Hematopoietic multipotent progenitor cell treated with erythropoietin and hydrocortisone succinate and interleukin-3 and kit ligand, for 4 days (in vitro differentiated cells): ENCODE measurements around the gene SOCS3.
A peak's percentile ranks its signal among the peaks of the same experiment; 100 is the strongest.

Source experiments
- DNase-seq: peaks from one replicate; pipeline ENCODE4 v3.0.0-alpha.2; 2015

The SOCS3 gene

DNA sequence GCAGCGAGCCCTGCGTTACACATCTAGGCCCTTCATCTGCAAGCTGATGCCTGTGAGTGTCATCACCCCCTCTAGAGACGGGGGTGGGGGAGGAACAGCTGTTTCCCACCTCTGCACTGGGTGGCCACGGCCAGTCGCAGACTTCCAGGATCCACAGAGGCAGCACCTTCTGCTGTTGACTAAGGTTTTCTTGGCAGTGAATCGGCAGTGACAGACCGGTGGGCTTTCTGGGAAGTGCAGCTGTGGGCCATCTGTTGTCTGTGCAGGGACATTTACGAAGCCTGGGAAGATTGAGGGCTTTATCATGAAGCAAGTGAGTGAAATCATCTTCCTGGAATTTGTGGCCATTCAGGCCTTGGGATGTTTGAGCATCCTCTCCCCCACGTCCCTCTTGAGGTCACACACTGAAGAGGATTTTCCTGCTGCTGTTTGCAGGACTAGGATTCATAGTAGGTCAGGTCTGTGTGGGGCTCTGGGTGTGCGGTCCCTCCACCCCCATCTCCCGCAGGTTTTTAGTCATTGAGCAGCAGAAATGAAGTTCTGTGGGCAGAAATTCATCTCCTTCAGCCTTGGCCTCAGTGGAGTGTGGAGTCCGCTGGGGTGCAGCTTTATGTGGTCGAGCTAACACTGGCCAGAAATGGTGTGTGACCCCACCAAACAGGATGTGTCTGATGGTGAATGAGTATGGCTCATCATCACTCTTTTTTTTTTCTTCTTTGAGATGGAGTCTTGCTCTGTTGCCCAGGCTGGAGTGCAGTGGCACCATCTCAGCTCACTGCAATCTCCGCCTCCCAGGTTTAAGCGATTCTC lies 30.6 kb upstream of the SOCS3 start:
- no peak for DNase-seq

DNA sequence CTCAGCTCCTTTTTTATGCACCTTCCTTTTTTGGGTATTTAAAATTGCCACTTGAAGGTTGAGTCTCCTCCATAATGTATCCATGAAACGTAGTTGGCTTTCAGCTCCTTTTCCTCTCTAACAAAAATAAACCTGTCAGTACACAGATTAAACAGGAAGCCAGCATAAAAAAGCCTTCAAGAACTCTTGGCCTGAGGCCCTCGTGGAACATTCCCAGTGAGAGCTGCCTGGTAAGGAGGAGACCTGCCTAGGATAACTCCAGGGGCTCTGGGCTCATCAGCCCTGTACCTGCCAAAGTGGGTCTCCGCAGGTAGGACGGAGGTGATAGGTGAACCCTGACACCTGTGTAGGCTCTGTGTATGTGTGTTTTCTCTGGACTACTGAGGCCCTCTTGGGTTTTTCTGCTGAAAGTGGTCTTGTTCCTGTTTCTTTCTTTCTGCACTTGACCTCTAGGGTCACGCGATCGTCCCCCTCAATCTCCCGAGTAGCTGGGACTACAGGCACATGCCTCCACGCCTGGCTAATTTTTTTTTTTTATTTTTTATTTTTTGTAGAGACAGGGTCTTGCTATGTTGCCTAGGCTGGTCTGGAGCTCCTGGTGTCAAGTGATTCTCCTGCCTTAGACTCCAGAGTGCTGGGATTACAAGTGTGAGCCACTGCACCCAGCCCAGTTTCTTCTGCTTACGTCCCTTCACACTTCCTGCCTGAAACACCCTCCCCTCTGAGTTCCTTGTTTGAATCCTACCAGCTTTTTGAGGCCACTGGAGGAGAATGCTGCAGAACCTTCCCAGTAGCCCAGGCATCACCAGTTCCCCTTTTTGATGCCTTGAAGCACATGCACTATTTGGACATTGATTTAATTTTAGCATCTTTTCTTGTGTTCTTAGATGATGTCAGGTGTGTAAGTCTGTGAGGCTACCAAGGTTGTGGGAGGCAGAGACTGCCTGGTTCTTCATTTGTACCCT lies 28.4 kb upstream of the SOCS3 start:
- peak; percentile 76 for DNase-seq

DNA sequence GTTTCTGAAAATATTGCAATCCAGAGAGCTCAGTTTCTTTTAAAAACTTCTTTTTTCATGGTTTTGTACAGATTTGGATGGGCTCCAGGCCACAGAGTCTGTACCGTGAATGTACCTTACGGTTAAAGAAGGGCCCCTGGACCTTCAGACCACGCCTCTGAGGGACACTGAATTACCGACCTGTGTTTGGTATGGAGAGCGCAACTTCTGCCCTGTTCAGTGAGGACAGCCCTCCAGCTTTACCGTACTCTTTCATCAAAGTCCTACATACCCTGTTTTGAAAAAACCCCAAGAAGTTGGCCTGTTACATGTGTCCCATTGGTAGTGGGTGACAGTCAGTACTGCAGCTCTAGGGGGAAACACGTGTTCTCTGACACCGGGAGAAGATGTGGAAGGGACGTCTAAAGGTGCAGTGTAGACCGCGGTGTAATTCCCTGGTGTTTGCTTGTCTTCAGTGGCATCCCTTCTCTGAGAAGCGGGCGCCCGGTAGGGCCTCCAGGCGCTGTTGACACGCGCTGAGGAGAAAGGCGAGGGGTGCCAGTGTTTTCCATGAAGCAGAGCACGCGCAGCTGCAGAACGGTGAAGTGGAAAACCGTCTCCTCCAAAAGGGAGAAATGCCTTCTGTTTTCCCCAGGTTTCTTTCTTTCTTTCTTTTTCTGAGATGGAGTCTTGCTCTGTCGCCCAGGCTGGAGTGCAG lies 24.8 kb upstream of the SOCS3 start:
- peak; percentile 29 for DNase-seq

DNA sequence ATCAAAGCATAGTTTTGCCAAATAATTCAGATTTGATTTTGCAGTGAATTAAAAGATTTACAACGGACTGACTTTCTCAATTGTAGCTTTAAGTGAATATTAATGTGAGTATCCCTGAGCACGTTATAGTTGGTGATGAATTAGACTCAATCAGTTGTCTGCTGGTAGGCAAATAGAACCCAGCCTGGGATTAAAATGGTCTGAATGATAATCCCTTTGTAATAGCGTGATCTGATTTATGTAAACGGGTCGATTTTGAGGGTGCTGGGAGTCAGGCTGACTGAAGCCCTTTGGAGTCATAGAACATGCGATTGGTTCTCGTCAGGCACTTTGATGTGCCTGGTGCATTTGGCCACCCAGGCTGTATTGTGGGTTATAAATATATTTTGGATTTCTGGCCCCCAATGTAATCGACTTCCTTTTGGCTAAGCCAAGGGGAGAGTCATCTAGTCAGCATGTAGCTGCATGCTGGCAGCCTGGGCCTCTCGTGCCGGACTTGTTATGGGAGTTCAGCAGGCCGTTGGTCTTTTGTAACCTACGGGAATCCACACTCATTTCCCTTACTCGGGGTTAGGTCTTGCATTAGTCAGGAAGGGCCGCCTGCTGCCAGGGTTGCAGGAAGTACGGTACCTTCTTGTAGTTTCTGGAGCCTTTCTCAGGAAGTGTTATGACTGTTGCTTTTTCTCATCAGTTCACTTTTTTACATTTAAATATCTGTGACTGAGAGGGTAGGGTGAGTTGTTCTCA lies 24.0 kb upstream of the SOCS3 start:
- DNase-seq, result peak; percentile 78

DNA sequence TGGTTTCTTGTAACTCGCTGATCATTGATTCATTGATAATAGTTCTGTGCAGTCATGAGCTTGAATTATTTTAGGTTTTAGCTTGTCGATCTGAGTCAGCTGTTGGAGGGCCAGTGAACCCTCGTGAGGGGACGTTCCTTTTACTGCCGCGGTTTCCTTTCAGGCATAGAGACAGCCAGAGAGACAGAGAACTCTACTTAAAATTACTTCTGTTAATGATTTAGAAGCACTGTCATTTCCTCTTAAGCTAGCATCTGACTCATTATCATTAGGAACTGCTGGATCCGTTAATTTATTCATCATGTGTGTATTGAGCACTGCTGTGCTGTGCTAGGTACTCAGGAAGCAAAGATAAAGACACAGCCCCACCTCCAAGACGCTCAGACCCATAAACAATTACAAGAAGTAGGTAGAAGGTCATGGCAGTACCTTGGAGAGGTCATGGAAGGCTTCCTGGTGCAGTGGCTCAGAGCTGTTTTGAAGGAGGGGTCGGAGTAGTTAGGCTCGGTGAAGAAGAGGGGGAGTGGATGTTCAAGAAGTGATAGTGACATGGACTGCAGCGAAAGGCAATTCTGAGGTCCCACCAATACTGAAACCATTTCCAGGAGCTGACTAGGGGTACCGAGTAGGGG lies 21.8 kb upstream of the SOCS3 start:
- peak; percentile 83 for DNase-seq

DNA sequence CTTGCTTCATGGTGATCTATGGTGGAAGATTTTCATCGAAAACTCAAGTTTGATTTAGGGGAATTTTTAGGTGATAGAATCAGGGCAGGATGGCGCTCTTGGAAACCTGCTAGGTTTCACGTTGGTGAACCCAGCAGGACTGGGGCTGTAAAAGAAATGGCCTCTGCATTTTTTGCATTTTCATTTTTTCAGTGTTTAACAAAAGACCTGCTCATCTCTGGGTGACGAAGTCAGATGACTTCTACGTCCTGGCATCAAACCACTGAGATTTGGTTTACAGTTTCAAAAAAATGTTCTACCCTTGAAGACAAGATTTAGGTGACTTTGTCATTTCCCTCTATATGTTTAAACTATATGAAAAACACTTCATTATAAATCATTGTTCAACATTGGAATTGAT lies 20.5 kb upstream of the SOCS3 start:
- no peak for DNase-seq

DNA sequence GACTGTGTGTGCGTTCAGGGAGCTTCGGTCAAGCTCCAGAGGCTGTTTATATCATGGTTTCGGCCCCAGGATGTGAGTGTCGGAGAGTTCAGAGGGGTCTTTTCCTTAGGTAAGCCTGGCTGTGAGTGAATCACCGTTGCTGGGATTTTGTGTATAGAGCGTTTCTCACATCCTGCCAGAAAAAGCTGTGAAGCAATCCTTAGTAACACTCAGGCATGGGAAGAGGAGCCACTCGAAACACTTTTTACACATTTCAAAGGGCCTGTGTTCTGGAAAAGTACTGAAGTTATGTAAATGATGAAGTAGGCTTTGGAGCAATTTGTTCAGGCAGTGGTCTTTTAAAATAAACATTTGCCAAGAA lies 19.2 kb upstream of the SOCS3 start:
- no peak for DNase-seq

DNA sequence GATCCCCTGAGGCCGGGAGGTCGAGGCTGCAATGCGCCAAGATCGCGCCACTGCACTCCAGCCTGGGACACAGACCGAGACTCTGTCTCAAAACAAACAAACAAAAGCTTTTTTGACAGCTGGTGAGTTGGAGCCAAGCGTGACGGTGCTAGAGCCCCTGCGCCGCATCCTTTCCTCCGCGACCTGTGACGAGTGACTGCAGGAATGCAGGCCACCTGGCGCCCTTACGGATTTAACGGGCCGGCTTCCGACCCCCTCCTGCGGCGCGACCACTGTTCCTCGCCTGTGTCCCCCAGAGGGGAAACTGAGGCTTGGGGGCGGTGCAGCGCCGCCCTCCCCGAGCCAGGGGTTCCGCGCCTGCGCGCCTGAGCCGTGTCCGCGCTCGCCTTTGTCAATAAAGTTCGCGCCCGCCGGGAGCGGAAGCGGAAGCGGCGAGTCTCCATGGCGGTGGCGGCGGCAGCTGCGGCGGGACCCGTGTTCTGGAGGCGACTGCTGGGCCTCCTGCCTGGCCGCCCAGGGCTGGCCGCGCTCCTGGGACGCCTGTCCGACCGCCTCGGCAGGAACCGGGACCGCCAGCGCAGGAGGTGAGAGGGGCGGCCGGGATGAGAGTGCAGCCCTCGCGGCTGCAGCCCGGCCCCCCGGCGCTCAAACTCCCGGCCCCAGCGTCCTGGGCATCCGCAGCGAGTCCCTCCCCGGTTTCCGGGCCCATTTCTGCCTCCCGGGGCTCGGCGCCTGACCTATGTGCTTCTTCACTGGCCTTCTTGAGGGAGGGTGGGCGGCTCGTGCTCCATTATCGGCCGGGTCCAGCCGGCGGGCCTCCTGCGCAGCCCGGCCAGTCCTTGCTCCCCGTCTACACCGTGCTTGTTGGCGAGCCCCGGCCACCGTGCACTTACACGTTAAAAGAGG lies 18.6 kb upstream of the SOCS3 start, which contains the start of gene PGS1:
PGS1 (plus strand) TSS at position 425 of the 906 bp plus-strand sequence; CDS start at position 442, 17 bp downstream.
- peak; percentile 87 for DNase-seq

DNA sequence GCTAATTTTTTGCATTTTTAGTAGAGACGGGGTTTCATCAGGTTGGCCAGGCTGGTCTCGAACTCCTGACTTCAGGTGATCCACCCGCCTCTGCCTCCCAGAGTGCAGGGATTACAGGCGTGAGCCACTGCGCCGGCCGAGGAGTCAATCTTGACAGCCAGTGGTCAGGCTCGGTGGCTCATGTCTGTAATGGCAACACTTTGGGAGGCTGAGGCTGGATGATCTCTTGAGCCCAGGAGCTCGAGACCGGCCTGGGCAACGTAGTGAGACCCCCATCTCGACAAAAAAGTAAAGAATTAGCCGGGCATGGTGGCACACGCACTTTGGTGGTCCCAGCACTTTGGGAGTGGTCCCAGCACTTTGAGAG lies 18.0 kb upstream of the SOCS3 start:
- peak; percentile 22 for DNase-seq

DNA sequence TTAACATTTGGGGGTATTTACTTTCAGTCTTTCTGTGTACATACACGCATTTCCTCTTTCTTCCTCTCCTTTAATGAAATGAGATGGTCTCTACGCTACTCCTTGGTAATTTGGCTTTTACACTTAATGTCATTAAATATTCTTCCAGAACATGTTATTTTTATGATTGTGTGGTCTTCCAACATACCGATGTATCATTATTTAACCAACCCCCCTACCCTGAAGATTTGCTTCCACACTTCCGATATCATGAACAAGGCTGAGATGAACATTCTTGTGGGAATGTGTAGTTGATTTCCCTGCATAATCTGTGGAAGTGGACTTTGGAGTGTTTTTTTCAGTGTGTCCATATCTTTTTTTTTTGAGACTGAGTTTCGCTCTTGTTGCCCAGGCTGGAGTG lies 16.3 kb upstream of the SOCS3 start:
- no peak for DNase-seq

DNA sequence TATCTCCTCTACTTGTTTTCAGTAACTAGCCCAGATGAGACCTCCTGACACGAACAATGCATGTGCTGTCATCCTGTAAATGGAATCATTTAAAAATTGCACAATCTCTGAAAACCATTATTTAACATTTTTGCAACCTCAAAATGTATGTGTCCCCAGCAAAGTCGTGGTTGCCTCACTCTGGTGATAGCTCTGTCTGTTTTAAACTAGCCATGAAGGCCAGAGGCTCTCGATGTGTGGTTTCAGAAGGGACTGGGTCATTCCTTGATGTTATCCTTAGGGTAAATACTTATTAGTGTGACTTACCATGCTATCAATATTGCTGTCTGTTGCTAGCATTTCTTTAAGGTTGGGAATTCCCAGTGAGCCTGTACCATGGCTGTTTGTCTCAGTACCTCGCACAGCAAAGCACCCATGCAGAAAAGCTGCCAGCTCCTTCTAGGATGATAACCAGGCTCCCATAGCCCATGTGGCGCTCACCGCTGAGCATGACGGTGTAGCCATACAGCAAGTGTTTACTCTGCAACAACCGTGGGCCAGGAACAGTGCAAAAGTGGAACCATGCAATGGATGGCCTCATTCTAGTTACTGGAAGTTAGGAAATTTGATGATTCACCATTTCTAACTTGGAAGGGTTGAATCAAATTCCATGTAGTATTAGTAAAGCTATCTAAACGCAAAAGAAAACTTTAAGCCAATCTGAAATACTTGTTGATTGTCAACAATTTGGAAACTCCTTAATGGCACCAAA lies 15.7 kb upstream of the SOCS3 start:
- peak; percentile 35 for DNase-seq

DNA sequence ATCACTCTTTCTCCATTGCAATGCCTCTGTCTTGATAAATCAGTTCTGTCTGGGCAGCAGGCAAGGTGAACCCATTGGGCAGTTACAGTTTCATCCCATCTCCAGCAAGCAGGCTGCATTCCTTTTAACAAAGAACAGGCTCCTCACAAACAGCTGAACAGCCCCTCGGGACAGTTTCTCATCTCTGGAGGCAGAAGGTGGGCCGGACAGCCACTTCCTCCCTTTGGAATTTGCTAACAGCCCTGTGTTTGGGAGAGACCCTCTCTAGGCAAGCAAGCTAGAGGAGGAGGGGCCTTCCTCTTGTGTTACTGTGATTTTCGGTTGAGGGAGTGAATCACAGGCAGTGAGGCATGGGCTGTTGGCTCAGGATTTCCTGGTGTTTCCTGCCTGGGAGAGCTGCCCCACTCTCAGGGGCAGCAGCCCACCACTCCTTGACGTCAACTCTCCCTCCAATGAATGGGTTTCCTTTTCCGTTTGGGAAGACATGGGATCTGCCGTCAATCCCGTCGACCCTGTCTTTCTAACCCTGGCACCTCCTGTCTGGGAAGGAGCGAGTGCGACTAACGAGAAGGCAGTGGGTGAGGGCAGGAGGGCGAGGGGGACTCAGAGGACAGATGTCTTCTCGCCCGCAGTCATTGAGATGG lies 14.9 kb upstream of the SOCS3 start:
- no peak for DNase-seq

DNA sequence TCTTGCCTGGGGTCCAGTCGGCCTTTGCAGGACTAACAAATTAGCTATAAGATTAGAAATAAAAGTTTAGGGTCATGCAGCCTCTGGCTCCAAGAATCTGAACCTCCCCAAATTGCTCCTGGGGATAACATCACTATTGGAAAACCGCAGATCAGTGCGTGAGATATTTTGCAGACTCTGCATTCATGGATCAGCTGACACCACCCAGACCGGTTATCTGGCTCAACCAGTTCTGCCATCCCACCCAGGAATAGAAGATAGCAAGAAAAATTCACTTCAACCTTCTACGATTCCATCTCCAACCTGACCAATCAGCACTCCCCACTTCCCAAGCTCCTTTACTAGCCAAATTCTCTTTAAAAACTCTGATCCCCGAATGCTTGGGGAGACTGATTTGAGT lies 14.3 kb upstream of the SOCS3 start:
- no peak for DNase-seq

DNA sequence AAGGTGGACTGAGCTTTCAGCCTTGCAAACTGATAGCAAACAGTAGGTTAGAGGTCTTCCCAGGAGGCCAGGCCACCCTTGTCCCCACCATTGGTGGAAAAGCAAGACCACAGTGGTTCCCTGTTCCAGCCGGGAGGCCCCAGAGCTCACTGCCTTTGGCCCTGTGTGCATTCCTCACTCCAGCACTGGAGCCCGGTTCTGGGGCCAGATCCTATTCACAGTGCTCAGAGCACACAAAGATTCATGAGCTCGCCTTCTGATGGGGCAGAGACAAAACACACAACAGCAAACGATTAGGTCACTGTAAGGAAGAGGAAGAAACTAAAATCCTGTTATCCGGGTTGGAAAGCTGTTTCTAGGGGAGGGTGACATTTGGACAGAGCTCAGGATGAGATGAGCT lies 13.0 kb upstream of the SOCS3 start:
- DNase-seq, result no peak

DNA sequence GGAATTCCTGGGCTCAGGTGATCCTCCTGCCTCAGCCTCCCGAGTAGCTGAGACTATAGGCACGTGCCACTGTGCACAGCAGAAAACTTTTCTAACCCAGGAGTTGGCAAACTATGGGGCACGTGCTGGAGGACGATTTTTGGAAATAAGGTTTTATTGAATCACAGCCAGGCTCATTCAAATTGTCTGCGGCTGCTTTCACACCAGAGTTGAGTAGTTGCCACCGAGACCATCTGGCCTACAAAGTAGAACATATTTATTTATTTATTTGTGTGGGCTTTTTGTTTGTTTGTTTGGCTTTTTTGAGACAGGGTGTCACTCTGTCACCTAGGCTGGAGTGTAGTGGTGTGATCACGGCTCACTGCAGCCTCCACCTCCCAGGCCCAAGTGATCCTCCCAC lies 11.2 kb upstream of the SOCS3 start:
- DNase-seq, result no peak

DNA sequence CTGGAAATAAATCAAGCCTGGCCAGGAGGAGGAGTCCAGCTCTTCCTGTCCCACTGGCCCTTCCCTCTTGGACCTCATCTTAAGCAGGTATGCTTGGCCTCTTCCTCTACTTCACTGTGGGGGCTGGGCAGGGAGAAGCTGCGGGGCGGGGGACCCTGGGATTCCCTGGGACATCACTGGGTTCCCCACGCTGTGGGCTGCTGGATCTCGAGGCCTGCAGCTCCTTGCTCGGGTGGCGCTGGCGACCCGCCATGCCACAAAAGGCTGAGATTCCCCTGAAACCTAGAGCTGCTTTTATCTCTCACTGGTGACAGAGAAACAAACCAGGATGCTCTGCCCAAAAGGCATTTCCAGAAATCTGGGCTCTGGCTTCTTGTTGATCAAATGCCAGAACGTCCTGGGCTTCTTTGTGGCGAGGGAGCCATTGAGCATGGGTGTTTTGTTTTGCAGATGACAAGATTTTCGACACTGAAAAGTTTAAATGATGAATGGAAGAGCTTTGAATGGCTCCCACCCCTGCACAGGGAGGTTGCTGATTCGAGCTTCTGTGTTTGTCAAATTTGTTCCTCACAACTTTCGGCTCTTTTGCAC lies 10.0 kb upstream of the SOCS3 start:
- DNase-seq, result no peak

DNA sequence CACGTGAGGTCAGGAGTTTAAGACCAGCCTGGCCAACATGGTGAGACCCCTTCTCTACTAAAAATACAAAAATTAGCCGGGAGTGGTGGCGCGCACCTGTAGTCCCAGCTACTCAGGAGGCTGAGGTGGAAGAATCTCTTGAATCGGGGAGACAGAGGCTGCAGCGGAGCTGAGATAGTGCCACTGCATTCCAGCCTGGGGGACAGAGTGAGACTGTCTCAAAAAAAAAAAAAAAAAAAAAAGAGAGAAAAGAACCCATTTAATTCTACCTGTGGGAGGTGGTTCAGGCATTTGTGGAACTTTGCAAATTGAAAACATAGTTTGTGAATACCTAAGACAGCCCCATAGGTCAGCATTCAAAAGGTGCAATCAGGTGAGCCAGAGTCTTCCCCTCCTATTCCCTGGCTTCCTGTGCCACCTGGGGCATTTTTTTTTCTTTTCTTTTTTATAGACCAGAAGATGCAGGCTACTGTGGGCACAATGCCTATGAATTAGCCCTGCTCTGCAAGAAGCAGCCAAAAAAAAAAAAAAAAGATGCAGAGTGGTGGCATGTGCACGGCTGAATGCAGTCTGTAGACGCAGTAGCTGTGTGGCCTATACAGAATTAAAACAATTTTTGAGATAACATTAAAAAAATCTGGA lies 9.1 kb upstream of the SOCS3 start:
- no peak for DNase-seq

DNA sequence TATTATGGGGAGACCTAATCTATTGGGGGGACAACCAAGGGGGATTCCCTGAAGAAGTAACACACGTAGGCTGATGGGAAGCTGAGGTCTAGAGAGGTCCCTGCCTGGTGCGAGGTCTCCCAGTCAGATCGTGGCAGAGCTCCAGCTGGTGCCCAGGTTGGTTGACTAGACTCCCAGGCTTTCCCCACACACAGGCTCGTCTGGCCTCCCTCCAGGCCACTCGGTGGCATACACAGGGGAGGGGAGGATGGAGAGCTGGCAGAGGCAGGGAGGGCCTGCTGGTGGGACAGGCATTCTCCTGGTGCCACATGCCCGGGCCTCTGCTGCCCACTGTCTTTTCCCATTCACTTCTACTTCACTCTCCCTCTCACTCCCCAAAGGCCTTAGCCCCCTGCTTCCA lies 8.5 kb upstream of the SOCS3 start:
- DNase-seq, result no peak

DNA sequence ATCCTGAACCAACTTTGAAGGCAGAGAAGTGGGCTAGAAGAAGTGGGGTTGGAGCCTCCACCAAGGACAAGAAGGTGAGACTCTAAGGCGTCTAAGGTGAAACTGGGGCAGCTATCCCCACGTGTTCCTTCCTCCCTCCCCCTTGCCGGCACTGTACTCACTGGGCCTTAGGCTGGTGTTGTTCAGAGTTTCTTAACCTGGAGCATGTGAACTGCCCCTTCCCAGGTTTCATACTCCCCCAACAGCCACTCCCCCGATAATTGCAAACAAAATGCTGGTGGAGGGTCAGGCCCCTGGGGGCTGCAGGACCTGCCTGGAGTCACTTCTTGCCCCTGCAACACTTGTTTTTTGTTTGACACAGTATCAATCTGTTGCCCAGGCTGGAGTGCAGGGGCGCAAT lies 7.3 kb upstream of the SOCS3 start:
- DNase-seq, result no peak
